Measurements from ENCODE around the gene NR6A1.

- no peak for TF ChIP-seq KLF16 (tag by site-specific recombination; IDR thresholded peaks at IDR 0.05)
- TF ChIP-seq ZBTB21 (tag by site-specific recombination; IDR thresholded peaks at IDR 0.05): no peak
- TF ChIP-seq ZNF2 (tag by site-specific recombination; IDR thresholded peaks at IDR 0.05): no peak
Observed at GRCh38 chr9:124716808-124717207, 54.3 kb downstream of the NR6A1 start.

Measured in HEK293 (cell line).